Measurements from ENCODE around the gene ZCCHC2.

ZCCHC2 gene

GRCh38 chr18:62522504-62523254 lies at the start of gene ZCCHC2:
Gene ZCCHC2, plus strand, starts transcription at chr18:62523025. Its CDS starts 400 bp downstream, at chr18:62523425.
- peak; percentile 96 for DNase-seq

DNA sequence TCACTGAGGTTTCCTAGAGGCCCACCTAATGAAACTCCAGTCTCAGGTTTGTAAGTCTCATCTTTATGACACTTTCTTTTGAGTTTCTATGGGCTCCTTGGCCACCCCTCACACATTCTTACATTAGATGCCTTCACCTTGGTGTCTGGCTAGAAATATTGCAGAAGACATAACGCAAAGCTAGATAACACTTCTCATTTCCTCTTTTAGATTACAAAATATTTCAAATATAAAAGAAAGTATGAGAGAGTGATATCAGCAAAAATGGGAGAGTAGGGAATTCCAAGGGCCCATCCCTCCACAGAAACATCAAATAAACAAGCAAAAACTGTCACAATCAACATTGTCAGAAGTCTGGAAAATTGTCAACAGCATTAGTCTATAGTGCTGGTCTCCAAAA lies 43.3 kb upstream of the ZCCHC2 start:
- DNase-seq, result no peak

GRCh38 chr18:62480927-62481326 lies 41.9 kb upstream of the ZCCHC2 start:
- no peak for DNase-seq

DNA sequence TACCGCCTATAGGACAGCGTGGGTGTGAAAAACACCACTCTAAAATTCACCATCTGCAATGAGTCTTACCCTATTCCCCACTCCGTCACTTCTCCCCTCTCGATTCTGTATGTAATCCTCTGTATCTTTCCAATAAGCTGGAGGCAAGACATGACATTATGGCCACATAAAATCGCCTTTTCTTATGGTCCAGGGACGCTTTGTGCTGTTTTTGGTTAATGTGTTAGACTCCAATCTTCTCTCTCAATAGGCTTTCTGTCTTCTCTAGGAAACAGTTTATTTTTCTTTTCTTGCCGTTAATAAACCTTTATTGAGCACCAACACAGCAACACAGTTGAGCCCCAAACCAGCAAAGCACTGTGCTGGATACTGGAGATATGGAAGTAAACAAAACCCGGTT lies 37.9 kb upstream of the ZCCHC2 start:
- DNase-seq, result no peak

DNA sequence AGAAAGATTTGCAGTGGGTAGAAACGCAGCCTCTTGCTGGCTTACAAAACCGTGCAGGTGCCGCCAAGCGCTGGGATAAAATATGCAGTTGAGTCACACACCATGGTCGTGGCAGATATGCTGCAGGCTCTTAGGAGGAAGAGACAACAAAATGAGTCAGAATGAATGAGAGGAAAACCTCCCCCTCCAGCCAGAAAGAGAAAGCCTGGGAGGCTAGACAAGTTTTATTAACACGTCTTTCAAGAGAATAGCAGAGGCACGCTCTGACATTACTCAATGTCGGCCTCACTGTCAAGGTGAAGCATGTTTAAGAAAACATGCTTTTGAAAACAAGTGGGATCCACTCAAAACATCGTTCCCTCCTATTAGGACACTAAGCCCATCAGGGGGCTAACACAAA lies 37.1 kb upstream of the ZCCHC2 start:
- DNase-seq, result no peak

DNA sequence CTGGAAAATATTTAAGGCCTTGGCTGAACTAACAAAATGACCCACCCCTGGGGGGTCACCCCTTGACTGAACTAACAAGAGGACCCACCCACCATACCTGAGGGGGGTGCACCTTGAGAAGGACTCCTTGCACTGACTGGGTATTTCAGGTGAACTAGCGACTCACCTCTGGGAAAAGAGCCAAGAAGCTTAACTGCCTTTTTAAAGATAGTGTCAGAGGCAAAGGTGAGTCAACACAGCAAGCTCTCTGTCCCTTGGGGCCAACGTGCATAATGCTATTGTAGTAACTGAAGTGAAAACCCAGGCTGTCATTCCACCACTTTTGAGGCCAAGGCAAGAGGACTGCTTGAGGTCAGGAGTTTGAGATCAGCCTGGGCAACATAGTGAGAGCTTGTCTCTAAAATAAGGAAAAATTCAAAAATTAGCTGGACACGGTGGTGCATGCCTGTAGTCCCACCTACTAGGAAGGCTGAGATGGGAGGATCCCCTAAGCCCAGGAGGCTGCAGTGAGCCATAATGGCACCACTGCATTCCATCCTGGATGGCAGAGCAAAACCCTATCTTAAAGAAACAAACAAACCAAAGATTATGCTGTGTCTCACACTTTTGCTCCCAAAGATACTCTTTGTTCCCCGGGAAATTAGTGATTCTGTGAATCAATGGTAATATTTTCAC lies 36.4 kb upstream of the ZCCHC2 start:
- DNase-seq, result peak; percentile 67

DNA sequence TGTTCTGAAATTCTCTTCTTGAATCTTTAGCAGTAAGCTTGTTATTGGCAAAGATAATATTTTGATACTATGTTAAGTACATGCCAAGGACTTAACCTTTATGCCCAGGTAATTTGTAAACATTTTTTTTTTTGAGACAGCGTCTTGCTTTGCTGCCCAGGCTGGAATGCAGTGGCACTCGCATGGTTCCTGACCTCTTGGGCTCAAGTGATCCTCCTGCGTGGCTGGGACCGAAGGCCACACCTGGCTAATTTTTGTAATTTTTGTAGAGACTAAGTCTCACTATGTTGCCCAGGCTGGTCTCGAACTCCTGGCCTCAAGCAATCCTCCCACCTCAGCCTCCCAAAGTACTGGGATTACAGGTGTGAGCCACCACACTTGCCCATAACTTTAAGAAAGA lies 35.7 kb upstream of the ZCCHC2 start:
- no peak for DNase-seq

DNA sequence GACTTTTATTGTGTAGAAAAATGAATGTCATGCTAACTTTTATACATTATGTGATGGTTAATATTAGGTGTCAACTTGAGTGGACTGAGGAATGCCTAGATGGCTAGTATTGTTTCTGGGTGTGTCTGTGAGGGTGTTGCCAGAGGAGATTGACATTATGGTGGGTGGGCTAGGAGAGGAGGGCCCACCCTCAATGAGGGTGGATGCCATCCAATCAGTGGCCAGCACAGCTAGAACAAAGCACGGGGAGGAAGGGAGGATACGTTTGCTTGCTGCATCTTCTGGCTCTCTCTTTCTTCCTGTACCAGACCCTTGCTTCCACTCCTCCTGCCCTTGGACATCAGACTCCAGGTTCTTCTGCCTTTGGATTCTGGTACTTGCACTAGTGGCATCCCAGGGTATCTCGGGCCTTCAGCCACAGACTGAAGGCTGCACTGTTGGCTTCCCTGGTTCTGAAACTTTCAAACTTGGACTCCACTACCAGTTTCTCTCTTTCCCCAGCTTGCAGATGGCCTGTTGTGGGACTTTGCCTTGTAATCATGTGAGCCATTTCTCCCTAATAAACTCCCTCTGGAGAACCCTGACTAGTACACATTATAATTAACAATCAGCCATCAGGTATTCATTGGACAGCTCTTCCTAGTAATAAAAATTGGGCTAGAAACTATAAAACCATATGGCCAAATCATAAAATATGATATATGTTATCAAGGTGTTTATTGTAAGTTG lies 31.7 kb upstream of the ZCCHC2 start:
- no peak for DNase-seq

DNA sequence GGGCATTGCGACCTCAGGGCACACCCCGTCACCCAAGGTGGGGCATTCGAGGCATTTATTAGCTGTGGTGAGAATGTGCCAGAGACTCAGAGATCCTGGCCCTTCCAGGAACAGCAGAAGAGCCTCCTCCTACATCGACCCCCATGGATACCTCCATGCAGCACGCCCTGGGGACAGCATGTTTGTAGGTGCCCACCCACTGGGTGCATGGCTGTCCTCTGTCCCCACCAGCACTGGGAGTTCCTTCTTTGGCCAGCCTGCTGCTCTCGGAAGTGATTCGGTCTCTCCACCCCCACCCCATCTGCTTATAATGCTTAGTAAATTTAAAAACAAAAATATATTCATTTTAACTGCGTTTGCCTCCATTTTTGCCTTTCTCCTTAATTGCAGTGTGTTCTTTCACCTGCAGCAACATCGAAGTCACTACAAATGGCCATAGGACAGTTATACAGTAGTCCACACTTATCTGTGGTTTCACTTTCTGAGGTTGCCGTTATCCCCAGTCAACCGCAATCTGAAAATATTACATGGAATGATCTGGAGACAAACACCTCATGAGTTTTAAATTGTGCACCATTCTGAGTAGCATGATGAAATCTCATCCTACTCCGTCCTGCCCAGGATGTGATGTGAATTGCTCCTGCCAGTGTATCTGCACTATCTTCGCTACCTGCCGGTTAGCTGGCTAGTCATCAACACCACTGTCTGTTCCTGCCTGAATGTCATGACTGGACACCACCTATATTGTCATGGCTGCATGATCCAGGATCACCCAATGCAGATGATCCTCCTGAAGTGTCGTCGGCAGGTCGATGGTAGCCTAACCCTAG lies 29.6 kb upstream of the ZCCHC2 start:
- DNase-seq, result no peak

DNA sequence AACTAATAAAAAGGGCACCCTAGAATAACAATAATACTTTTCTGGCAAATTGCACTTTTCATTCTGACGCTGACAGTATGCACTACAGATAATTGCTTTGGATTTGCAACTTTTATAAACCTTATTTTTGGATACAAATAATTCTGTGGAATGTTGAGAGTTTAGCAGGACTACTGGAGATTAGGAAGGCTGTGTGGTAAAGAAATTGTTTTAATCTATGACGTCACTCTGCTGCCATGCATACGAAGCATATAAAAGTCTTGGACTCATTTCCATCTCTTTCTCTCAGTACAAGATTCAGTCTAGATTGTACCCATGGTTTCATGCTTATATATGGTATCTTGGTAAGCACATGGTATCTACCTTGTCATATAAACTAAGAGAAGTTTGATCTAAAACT lies 28.1 kb upstream of the ZCCHC2 start:
- no peak for DNase-seq

DNA sequence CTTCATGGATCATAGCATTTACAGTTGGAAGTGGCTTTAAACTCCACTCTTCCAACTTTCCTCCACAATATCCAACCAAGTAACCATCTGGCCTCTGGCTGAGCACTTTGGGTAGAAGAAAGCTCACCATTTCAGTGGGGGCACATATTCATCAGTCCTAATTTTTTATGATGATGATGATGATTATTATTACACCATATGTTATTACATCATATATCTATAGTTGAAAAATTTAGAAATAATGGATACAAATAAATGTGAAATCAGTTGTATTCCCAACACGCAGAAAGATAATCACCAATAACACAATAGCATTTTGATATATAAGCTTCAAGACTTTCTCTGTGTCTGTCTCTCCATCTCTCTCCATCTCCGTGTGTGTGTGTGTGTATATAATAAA lies 26.6 kb upstream of the ZCCHC2 start:
- DNase-seq, result no peak

DNA sequence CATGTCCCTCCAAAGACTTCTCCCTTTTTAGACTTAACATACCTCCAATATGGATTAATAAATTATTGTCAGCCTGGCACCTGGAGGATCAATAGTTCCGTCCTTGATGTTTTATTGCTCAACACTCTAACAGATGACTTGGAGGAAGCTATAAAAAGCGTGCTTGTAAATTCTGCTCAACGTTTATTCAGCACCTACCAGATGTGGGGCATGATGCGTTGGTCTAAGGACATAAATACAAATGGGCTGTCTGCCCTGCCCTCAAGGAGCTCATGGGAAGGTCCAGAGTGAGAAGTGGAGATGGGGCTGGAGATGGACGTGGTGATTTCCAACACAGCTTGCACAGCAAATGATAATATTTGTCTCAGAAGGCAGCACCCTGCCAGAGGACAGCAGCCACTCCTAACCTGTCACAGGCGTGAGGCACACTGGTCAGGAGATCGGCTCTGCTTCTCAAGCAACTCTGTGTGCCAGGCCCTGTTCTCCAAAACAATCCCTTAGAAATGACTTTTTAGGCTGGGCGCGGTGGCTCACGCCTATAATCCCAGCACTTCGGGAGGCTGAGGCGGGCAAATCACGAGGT lies 25.5 kb upstream of the ZCCHC2 start:
- no peak for DNase-seq

- DNase-seq, result no peak
Measured at GRCh38 chr18:62498616-62499262, 24.1 kb upstream of the ZCCHC2 start.

DNA sequence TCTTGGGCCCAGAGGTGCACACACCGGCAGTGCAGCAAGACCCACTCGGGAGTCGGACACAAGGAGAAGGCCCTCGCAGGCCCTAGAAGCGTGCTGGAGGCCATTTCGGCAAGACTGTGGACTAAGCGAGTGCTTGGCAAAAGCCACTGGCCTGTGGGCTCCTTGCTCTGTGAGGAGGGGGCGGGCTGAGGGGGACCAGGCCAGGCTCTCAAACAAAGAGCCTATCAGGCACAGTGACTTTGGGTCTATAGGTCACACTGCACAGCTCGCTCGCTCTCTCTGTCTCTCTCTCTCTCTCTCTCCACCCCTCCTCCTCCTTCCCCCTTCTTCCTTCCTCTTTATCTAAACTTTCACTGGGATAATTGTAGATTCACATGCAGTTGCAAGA lies 23.6 kb upstream of the ZCCHC2 start:
- DNase-seq, result no peak

DNA sequence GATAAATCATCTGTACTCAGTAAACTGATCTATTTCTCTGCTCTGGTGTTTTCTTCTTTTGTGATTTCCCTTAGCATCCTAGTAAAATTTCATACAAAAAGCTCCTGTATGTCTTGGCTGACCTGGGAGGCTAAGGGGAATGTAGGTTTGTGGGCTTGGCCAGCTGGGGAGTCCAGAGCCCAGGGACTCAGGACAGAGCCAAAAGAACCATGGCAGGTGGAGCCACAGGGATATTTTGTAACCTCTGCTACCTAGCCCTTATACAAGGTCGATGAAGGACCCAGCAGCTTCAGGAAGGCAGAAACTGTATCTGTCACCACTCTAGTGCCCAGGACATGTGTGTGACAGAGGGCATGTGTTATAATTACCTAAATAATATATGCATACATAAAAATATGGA lies 22.7 kb upstream of the ZCCHC2 start:
- DNase-seq, result no peak

DNA sequence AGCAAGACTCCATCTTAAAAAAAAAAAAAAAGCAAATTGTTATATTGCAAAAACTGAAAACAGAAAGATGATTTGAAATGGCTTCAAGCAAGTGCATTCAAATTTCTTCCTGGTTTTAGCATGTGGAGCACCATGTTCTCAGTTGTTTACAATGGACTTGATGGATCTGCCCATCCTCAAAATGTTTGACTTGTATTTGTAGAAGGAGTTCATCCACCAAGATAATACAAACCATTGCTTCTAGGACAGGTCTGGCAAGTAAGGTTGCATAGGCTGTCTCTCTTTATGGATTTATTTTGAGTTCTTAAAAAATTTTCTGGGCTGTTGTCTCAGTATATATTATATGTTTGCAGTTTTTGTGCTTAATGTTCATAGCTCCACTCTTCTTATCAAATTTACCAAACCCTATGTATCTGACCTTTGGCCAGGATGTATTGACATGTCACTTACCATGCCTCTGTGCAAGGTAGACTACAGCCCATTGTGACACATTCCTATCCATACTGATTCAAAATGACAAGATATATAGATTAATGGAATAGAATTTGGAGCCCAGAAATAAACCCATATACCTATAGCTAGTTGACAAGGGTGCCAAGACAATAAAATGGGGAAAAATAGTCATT lies 21.7 kb upstream of the ZCCHC2 start:
- DNase-seq, result no peak

- no peak for DNase-seq
Measured at GRCh38 chr18:62505669-62506494, 16.9 kb upstream of the ZCCHC2 start.

- DNase-seq, result no peak
Measured at GRCh38 chr18:62506495-62507143, 16.2 kb upstream of the ZCCHC2 start.

- no peak for DNase-seq
Measured at GRCh38 chr18:62509779-62510178, 13.0 kb upstream of the ZCCHC2 start.

DNA sequence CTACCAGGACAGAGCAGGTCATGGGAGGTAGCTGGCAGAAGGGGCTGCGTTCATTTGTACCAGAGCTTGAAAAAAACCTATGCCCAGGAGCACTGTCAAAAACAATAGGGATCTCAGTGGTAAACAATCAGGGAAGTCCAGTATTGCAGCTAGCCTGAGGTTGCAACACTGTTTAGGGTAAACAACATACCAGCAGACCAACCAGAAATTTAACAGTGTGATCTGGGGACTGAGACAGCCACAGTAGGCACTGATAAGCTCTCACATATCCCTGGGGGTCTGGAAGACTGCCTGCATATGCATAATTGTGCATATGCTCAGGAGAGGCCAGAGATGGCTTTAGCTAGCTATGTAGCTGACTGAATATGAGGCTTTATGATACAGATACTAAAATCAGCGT lies 12.0 kb upstream of the ZCCHC2 start:
- DNase-seq, result no peak
